Kidney (tissue), 14 donors: ENCODE results near the gene OR6B1. TPM values are rescaled to one million over a fixed set of nuclear protein-coding genes. Genes with fewer than 3 reads are reported as not detected.

Experiments used
- DNase-seq, 5 donors: peaks; one replicate each; pipeline ENCODE4 v3.0.0-alpha.2; 2013 to 2020
- FAIRE-seq: peaks from 2 replicates; lab custom pipeline; 2012; peaks lifted over from hg19 to GRCh38; lab: Jason Lieb, UNC
- H3K27ac ChIP-seq, 2 donors: one replicate each; pipeline ENCODE4 v1.7.0; 2013; ENCODE audit warnings: low read depth in 2 of 2, low read length in 2 of 2, inconsistent platforms in 1 of 2
- H3K27me3 ChIP-seq: one replicate; pipeline ENCODE4 v1.7.1; 2013; ENCODE audit warnings: low read length, inconsistent platforms; ENCODE audit not compliant: control insufficient read depth, insufficient read depth
- H3K36me3 ChIP-seq, 3 donors: one replicate each; pipeline versions ENCODE4 v1.7.0 to v1.7.1; 2013; ENCODE audit warnings: low read length in 3 of 3, control low read depth in 1 of 3, inconsistent platforms in 1 of 3; ENCODE audit not compliant: insufficient read depth in 3 of 3, control insufficient read depth in 2 of 3
- H3K4me1 ChIP-seq, 3 donors: one replicate each; pipeline versions ENCODE4 v1.7.0 to v1.7.1; 2013; ENCODE audit warnings: low read length in 3 of 3, inconsistent platforms in 1 of 3, low read depth in 1 of 3; ENCODE audit not compliant: control insufficient read depth in 2 of 3, insufficient read depth in 2 of 3
- H3K4me3 ChIP-seq, 3 donors: one replicate each; pipeline versions ENCODE4 v1.7.0 to v1.8.1; 2013; ENCODE audit warnings: low read length in 3 of 3, control low read depth in 1 of 3, inconsistent platforms in 1 of 3
- H3K9ac ChIP-seq, 3 donors: one replicate each; pipeline versions ENCODE4 v1.7.0 to v1.7.1; 2013; ENCODE audit warnings: low read length in 3 of 3, control low read depth in 1 of 3, inconsistent platforms in 1 of 3
- H3K9me3 ChIP-seq, 3 donors: one replicate each; pipeline versions ENCODE4 v1.7.0 to v1.7.1; 2013; ENCODE audit warnings: low read length in 3 of 3, control low read depth in 1 of 3, inconsistent platforms in 1 of 3; ENCODE audit not compliant: control insufficient read depth in 2 of 3, insufficient read depth in 1 of 3
- CTCF ChIP-seq: IDR thresholded peaks from 3 replicates; pipeline ENCODE4 v1.5.1; 2012; ENCODE audit warnings: mild to moderate bottlenecking, moderate library complexity, borderline replicate concordance; ENCODE audit not compliant: insufficient read depth; ENCODE audit errors: extremely low read depth
- intact Hi-C: fragments of 100-400 bp; cut with DNase I; formaldehyde crosslinking; loops from one replicate; pipeline ENCODE4 v1.11.1; 2022
- polyA plus RNA-seq: library from polyadenylated mRNA; stranded (reverse); fragments of 350-450 nt; fragmentation: Illumina TruSeq; extraction: RNeasy Lipid Tissue Mini Kit (QIAGEN cat#74804); gene quantifications from one replicate; pipeline ENCODE4 v1.2.3, GENCODE V29; 2014; ENCODE audit warnings: low read depth, low replicate concordance; ENCODE audit not compliant: insufficient read depth
- total RNA-seq: library from RNA; stranded (reverse); fragmentation: NEBNext Ultra II Directional; extraction: Animal tissue kit (Norgen Biotek cat#: 25700); gene quantifications from one replicate; pipeline ENCODE4 v1.2.1, GENCODE V29; 2021
- donor health status: control.
- donor health status: control.
- donor health status: control.
- donor health status: control.
- donor health status: control.
- donor health status: DM: yes; HTN: yes; CAD: no.
- donor health status: Normal renal cell carcinoma (clear cell type).

Gene OR6B1
- total and polyA plus RNA-seq, 2 donors from 2014 or later, result not detected

- Histone ChIP-seq H3K9ac (no peak overlapping the region), H3K4me3 (no peak overlapping the region), H3K27ac (no peak overlapping the region), H3K9me3 (no peaks in the 10 kb centered on the region), H3K27me3 (no peaks in the 10 kb centered on the region), H3K4me1 (no peaks in the 10 kb centered on the region), H3K36me3 (no peaks in the 10 kb centered on the region)
- intact Hi-C loops, result no loop called here
- peak in 2 of 5 donors; percentile 30 to 47 for DNase-seq
- peak; percentile 26 for TF ChIP-seq CTCF
- peak; percentile 90 for FAIRE-seq
Measured at GRCh38 chr7:144027070-144027469, 26.9 kb downstream of the OR6B1 start.

- H3K36me3 ChIP-seq, result no peaks in the 10 kb centered on the region
Measured at GRCh38 chr7:144027974-144028373, 27.9 kb downstream of the OR6B1 start.

GRCh38 chr7:144028547-144028946 is 28.4 kb downstream of the OR6B1 start:
- FAIRE-seq, result no peak
- Histone ChIP-seq H3K27ac (no peak overlapping the region), H3K9me3 (no peaks in the 10 kb centered on the region), H3K4me3 (no peak overlapping the region), H3K9ac (no peak overlapping the region), H3K4me1 (no peaks in the 10 kb centered on the region), H3K27me3 (no peaks in the 10 kb centered on the region), H3K36me3 (no peaks in the 10 kb centered on the region)
- TF ChIP-seq CTCF, result no peak
- intact Hi-C loops, result no loop called here
- no peak for DNase-seq

More at GRCh38 chr7:144027974-144028373, 27.9 kb downstream of the OR6B1 start:
- no peaks in the 10 kb centered on the region for H3K9me3 ChIP-seq
- intact Hi-C loops, result no loop called here
- H3K4me3 ChIP-seq, result no peak overlapping the region
- DNase-seq (no peak), FAIRE-seq (no peak)
- no peaks in the 10 kb centered on the region for H3K27me3 ChIP-seq
- no peak overlapping the region for H3K27ac ChIP-seq
- no peak for TF ChIP-seq CTCF
- H3K4me1 ChIP-seq, result no peaks in the 10 kb centered on the region
- H3K9ac ChIP-seq, result no peak overlapping the region

GRCh38 chr7:144032516-144032915 is 32.4 kb downstream of the OR6B1 start:
- DNase-seq, result no peak
- Histone ChIP-seq H3K9me3 (no peaks in the 10 kb centered on the region), H3K36me3 (no peaks in the 10 kb centered on the region), H3K4me1 (no peaks in the 10 kb centered on the region), H3K4me3 (no peak overlapping the region), H3K27ac (no peak overlapping the region), H3K9ac (no peak overlapping the region), H3K27me3 (no peaks in the 10 kb centered on the region)
- no peak for TF ChIP-seq CTCF
- FAIRE-seq, result no peak
- intact Hi-C loops, result no loop called here
